ENCODE measurements around the gene SUN1.
"Not testable (repeated sequence)": the region's sequence is repeated elsewhere in the genome, so short reads cannot be mapped to it uniquely, and the experiment has no call there.

- TF ChIP-seq ZNF8 (CRISPR knock-in tag; IDR thresholded peaks at IDR 0.05); ZFP30 (CRISPR knock-in tag; IDR thresholded peaks at IDR 0.05); ZFP3 (CRISPR knock-in tag; IDR thresholded peaks at IDR 0.05); CSRNP3 (CRISPR knock-in tag; IDR thresholded peaks at IDR 0.05); ZNF565 (CRISPR knock-in tag; conservative IDR thresholded peaks at IDR 0.05; ENCODE audit: low read depth); OSR1 (CRISPR knock-in tag; IDR thresholded peaks at IDR 0.05); SNAI2 (CRISPR knock-in tag; IDR thresholded peaks at IDR 0.05); RARB (CRISPR knock-in tag; IDR thresholded peaks at IDR 0.05); ZNF70 (CRISPR knock-in tag; IDR thresholded peaks at IDR 0.05); ARNTL (CRISPR knock-in tag; IDR thresholded peaks at IDR 0.05; ENCODE audit: borderline replicate concordance, low read depth); ESRRG (CRISPR knock-in tag; IDR thresholded peaks at IDR 0.05); POU6F1 (CRISPR knock-in tag; IDR thresholded peaks at IDR 0.05; ENCODE audit: borderline replicate concordance, low read depth); ISL1 (CRISPR knock-in tag; IDR thresholded peaks at IDR 0.05); PATZ1 (CRISPR knock-in tag; IDR thresholded peaks at IDR 0.05; ENCODE audit: borderline replicate concordance): not testable (repeated sequence)
Measured at GRCh38 chr7:924042-924441, 91.8 kb downstream of the SUN1 start.

Measured in SK-N-SH treated with all-trans-retinoic acid at 6 μM for 48 hours (cell line).